ENCODE results near the gene ADGRA1.

Gene ADGRA1

DNA sequence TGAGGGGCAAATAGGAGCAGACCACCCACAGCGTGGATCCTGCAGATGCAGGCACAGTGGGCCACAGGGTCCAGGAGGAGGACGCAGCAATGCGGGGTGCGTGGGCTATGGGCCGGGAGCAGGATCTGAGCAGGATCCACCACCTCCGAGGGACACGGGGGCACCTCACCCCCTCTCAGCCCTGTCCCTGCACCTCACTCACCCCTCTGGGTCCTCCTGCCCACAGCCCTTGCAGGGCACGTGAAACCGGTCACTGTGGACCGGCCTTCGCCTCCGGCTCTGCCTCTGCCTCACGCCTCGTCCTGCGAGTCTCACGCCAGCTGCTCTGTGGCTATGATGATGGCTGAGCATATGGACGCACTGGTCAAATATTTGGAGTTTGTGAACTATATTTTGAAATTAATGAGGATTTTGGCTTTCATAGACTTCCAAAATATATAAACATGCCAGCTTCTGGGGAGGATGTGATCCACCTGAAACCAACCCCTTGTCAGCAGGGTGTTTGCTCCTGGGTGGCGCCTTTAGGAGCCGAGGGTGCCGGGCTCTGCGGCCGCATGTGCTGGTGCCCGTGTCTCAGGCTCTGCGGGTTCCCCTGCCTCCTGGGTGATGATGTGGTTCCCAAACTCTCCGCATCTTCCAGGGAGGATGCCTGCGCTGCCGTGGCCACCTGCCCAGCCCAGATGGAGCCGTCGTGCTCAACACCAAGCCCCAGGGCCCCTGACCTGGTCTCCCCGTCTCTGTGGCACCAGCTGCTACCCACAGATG, 11.3 kb upstream of the ADGRA1 start:
- no peak for DNase-seq (ENCODE audit: low read depth in 2 of 2)

GRCh38 chr10:133079836-133080682, 7.7 kb upstream of the ADGRA1 start:
- no peak for DNase-seq (ENCODE audit: low read depth in 2 of 2)

DNA sequence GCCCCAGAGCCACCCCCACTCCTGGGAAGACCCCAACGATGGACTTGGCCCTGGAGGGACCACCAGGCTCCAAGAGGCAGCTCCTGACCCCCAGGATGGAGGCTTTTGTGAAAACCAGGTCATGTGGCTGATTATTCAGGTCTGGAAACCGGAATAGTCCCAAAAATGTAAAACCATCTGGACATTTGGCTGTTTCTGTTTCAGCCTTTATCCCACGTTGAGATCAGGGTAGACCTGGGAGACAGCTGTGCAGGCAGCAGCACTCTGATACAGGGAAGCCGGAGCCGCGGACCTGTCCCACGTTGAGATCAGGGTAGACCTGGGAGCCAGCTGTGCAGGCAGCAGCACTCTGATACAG, 7.1 kb upstream of the ADGRA1 start:
- DNase-seq (ENCODE audit: low read depth in 2 of 2) = no peak

DNA sequence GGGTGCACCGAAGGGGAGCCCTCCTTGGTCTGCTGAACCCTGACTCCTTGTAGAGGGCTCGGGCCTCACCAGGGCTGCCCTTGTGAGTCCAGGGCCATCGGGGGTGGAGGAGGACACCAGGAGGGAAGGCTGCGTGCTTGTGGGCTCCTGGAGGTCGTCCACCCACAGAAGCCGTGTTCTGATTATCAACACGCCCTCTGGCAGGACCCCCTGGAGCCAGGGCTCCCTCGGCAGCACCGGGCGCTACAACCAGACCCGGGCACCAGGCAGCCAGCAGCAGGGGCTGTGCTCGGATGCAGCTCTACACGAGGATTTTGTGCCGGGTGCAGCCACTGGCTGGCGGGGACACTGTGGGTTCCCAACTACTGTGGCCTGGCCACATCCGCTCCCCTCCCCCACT, 6.1 kb upstream of the ADGRA1 start:
- no peak for DNase-seq (ENCODE audit: low read depth in 2 of 2)

DNA sequence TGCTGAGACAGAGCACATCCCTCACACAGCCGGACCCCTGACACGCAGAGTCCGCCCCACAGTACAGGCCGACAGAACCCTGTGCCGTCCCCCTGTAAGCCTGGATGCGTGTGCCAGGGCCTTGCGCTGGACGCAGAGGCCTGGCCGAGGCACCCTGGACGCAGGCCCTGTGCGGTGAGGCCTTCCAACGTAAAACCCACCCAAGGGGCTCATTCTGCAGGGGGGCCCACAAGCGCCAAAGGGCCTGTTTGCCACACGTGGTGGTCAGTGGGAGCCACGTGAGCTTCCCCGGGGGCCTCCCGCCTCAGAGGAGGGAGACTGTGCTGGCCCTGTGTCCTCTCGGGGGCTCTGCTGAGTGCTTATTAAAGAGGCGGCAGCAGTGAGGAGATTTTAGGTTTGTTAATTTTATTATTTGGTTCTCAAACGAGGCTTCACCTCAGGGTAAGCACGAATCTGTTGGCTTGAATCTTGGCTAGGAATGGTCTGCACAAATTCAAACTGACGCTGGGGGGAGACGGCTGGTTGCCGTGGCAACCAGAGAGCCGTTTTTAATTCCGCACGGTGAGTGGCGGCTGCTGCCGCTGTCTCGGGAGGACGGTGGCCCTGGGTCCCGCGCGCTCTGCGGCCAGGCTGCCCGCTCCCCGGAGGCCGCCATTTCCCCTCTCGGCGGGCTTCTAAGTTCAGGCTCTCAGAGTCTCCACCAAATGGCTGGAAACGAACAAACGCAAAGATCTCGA, 4.9 kb upstream of the ADGRA1 start:
- no peak for DNase-seq (ENCODE audit: low read depth in 2 of 2)

- DNase-seq (ENCODE audit: low read depth in 2 of 2) = no peak
These were observed 4.2 kb upstream of the ADGRA1 start for GRCh38 chr10:133083422-133084100.

GRCh38 chr10:133084491-133084890, 3.2 kb upstream of the ADGRA1 start:
- DNase-seq (ENCODE audit: low read depth in 2 of 2) = no peak

- DNase-seq (ENCODE audit: low read depth in 2 of 2) = no peak
These were observed 2.2 kb upstream of the ADGRA1 start for GRCh38 chr10:133085251-133086125.

GRCh38 chr10:133086247-133086646, 1.5 kb upstream of the ADGRA1 start:
- no peak for DNase-seq (ENCODE audit: low read depth in 2 of 2)

DNA sequence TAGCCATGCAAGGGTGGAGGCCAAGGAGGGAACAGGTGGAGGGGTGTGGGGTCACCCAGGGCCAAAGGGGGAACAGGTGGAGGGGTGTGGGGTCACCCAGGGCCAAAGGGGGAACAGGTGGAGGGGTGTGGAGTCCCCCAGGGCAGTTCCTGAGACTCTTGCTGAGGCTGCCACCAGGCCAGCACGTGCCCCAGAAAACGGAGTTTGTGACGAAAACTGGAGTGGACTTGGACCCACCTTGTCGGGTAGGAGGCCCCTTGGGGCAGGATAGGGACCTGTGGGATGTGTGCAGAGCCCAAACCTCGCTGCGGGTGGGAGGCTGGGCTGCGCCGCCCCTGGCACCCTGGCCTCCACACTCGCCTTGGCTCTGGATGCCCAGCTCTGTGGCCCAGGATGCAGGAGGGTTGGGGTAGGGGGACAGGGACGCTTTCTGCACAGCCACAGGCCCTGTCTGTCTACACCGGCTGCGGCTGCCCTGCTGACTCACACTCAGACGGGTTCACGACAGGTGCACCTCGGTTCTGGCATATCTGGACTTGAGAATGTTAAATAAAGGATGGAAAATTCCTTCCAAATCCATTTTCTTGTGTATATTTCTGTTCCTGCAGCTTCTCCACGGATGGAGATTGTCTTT, 562 bp upstream of the ADGRA1 start:
- DNase-seq (ENCODE audit: low read depth in 2 of 2) = no peak

DNA sequence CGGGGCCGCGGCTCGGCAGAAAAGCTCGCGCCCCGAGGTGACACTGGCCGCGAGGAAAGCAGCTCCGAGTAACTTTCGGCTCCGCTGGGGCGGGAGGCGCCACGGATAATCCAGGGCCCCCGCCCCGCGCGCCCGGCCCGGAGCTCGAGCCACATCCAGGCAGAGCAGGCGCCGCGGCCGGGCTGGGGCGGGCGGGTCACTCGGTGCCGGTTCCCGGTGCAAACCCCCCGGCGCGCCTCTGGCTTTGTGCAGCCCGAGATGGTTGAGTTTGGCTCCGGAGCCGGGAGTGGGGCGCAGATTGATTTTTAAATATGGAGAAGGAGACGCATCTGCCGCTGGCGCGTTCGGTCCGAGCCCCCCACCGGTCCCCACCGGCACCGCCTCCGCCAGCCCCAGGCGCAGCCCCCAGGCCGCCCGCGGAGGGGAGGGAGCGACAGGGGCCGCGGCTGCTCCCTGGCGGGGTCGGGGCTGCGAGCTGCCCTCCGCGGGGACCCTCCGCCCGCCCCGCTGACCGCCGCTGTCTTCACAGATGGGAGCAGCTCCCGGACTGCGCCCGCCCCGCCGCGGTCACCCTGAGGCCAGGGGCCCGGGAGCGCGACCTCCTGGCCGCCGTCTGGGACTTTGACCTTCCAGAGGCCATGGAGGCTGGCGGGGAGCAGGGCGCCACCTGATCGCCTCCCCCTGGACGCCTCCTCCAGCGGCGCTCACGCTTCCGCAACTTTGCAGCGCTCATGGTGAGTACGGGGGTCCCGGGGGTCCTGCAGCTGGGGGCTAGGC, 643 bp downstream of the ADGRA1 start:
- no peak for DNase-seq (ENCODE audit: low read depth in 2 of 2)

DNA sequence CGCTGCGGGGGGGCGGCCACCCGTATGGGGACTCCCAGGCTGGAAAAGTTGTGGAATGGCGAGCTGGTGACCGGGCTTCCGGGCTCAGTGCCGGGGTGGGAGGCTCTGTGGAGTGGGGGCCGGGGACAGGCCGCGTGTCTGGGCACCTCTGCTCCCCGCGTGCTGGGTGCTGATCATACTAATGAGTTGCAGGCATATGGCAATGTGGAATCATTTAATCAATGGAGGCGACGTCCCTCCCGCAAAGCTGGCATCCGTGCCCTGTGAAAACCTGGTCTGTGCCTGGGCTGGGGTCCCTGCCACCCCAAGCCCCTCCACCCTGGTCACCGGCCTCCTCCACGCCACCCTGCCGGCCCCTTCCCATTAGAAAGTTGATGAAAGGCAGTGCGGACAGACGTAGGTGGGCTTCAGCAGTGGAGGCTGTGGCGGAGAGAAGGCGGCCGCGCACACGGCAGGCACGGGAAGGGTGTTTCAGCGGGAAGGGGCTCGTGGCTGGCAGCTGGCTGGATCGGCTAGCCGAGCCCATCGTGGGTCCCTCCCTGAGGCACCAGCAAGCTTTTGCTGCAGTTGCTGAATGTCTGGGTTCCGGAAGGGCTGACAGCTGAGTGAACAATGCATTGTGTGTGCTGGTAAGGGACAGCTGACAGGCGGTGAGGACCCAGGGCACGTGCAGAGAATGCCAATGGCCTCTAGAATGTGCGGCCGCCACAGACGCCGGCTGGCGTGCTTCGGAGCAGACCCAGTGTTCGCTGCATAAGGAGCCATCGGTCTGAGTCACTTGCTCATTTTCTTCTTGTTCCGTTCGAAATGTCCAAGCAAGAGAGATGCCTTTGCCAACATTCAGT, 1.5 kb downstream of the ADGRA1 start:
- no peak for DNase-seq (ENCODE audit: low read depth in 2 of 2)

DNA sequence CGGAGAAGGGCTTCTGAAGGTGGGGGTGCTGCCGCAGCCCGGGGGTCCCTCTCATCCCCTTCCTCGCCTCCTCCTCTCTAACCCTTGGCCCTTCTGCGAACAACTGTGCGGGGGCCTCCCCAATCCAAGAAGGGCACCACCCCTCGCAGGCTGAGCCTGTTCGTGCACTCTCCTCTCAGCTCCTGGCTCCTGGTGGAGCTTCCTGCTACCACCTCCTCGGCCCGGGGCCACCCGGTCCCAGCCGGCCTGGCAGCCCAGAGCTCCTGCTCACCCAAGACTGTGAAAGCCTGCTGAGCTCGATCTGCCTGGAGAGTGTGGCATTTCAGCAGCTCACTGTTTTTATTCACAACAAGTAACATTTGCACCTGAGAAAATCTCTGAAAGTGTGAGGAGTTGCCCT, 2.4 kb downstream of the ADGRA1 start:
- DNase-seq (ENCODE audit: low read depth in 2 of 2) = no peak

- no peak for DNase-seq (ENCODE audit: low read depth in 2 of 2)
These were observed 2.9 kb downstream of the ADGRA1 start for GRCh38 chr10:133090654-133091053.

GRCh38 chr10:133091316-133091715, 3.6 kb downstream of the ADGRA1 start:
- no peak for DNase-seq (ENCODE audit: low read depth in 2 of 2)

DNA sequence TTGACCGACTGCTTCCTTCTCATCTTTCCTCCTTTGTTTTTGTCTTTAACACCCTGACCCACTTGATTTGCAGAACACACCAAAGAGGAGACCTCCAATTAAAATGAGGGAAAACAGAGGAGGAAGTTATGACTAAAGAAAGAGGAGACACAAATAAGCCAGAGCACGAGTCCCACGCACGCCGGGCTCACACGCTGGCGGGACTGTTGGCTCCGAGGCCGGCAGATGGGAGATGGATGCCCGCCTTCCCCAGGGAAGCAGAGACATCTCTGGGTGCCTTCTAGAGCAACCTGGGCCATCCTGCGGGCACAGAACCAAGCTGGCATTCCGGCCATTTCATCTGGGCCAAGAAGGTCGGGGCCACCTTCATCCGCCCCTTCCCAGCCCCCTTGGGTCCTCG, 5.6 kb downstream of the ADGRA1 start:
- DNase-seq (ENCODE audit: low read depth in 2 of 2) = no peak

DNA sequence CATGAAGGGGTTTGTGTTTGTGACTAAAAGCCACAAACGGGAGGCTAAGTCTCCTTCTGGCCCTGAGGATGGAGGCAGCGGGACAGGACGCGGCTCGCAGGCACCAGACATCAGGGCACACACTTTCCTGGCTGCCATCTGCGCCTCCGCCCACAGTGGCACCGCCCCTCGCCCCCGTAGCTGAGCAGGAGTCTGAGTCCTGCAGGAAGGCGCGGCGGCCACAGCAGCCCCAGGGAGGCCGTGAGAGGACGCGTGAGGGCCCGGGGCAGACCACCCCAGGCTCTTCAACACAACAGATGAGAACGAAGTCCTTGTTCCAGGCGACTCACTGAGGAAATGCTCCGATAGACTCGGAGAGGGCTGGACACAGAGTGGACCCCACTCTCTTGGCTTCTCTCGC, 6.6 kb downstream of the ADGRA1 start:
- no peak for DNase-seq (ENCODE audit: low read depth in 2 of 2)

DNA sequence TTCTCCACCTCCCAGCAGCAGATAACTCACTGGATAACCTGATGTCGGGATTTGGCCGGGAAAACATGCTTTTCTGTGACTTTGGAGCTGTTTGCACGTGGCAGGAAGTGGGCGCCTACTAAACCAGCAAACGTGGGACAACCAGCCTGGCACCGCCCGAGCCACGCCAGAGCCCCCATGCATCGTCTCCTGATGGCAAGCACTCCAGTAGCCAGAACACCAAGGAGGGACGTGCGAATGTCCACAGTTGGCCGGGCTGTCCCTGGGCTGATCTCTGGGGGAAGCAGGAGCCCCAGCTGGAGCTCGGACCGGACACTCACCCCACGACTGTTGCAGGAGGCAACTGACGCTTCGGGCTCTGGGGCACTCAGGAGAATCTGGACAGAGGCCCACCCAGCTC, 7.1 kb downstream of the ADGRA1 start:
- no peak for DNase-seq (ENCODE audit: low read depth in 2 of 2)

DNA sequence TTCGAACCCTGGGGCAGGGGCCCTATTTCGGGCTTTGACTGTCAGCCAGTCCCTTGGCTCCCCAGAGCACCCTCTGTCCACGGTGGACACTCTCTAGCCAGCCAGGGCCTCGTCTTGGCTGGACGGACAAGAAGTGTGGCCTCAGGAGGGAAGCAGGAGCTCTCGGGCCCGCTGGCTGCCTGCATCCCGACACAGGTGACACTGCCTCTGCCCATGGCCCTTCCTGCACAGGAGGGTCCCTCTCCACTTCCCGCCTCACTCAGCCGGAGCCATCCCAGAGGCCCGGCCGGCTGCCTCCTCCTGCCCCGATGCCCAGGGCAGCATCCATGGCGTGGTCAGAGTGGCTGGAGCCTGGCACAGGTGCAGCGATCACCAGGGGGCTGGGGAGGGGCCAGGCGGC, 7.9 kb downstream of the ADGRA1 start:
- no peak for DNase-seq (ENCODE audit: low read depth in 2 of 2)

Measured in stimulated activated CD4-positive, alpha-beta T cell treated with anti-CD3 and anti-CD28 coated beads, Interleukin-4, amount 100 ng/mL, for 48 hours (primary cell).